SK-N-SH (cell line): ENCODE data around the gene COP1. TPM values are rescaled to one million over a fixed set of nuclear protein-coding genes. Genes with fewer than 3 reads are reported as not detected.

Source experiments
- CTCF ChIA-PET: fragments of 300-600, 350-600 bp; formaldehyde crosslinking; extraction: SDS; loops from one replicate; lab custom pipeline; 2021; lab: Yijun Ruan, JAX
- POLR2A ChIA-PET: fragments of 350-600 bp; sonication (Branson Sonifier 250); formaldehyde crosslinking; extraction: SDS; loops from one replicate; lab custom pipeline; 2020; ENCODE audit warnings: antibody characterized with exemption, inconsistent platforms; lab: Yijun Ruan, JAX
- DNase-seq: peaks from one replicate; pipeline ENCODE4 v3.0.0; 2012
- H2AFZ ChIP-seq: fragments of 200-600 bp; sonication (generic); 2 replicates; pipeline ENCODE4 v1.8.1; 2016; ENCODE audit warnings: antibody characterized with exemption, mild to moderate bottlenecking, low read depth
- H3F3A ChIP-seq: fragments of 200-600 bp; sonication (generic); replicated peaks from 2 replicates; pipeline ENCODE3; 2016; ENCODE audit warnings: antibody characterized with exemption, mild to moderate bottlenecking; ENCODE audit not compliant: insufficient read depth
- H3K27ac ChIP-seq, 2 experiments: fragments of 200-500 bp in 1 of 2; fragments of 200-600 bp in 1 of 2; sonication (Bioruptor generic) in 1 of 2; sonication (generic), shearing (Covaris generic) in 1 of 2; 2 replicates each; pipeline versions ENCODE4 v1.5.1 to v1.6.1; 2014 to 2016; ENCODE audit warnings: low read depth in 2 of 2, inconsistent platforms in 1 of 2, low read length in 1 of 2, mild to moderate bottlenecking in 1 of 2, mixed read lengths in 1 of 2
- H3K27me3 ChIP-seq: fragments of 200-600 bp; sonication (generic), shearing (Covaris generic); 2 replicates; pipeline ENCODE4 v1.6.1; 2016; ENCODE audit warnings: mixed run types; ENCODE audit not compliant: insufficient read depth
- H3K36me3 ChIP-seq, 2 experiments: fragments of 200-500 bp in 1 of 2; fragments of 200-600 bp in 1 of 2; sonication (Bioruptor generic) in 1 of 2; sonication (generic) in 1 of 2; replicated peaks in 1 of 2; 2 replicates each; pipeline versions ENCODE3 to v1.5.1; 2014 to 2016; ENCODE audit warnings: low read length in 1 of 2, mild to moderate bottlenecking in 1 of 2; ENCODE audit not compliant: insufficient read depth in 2 of 2, control insufficient read depth in 1 of 2
- H3K4me1 ChIP-seq, 2 experiments: fragments of 200-500 bp in 1 of 2; fragments of 200-600 bp in 1 of 2; sonication (Bioruptor generic) in 1 of 2; sonication (generic), shearing (Covaris generic) in 1 of 2; 2 replicates each; pipeline versions ENCODE4 v1.5.1 to v1.6.1; 2014 to 2016; ENCODE audit warnings: low read depth in 1 of 2, low read length in 1 of 2, mixed run types in 1 of 2; ENCODE audit not compliant: insufficient read depth in 2 of 2, control insufficient read depth in 1 of 2
- H3K4me2 ChIP-seq: fragments of 200-600 bp; sonication (generic), shearing (Covaris generic); 2 replicates; pipeline ENCODE4 v1.6.1; 2017; ENCODE audit warnings: mixed run types
- H3K4me3 ChIP-seq, 2 experiments: fragments of 200-500 bp in 1 of 2; fragments of 200-600 bp in 1 of 2; sonication (Bioruptor generic) in 1 of 2; sonication (generic), shearing (Covaris generic) in 1 of 2; 2 replicates each; pipeline versions ENCODE4 v1.5.1 to v1.8.1; 2014 to 2016; ENCODE audit warnings: low read depth in 2 of 2, inconsistent platforms in 1 of 2, low read length in 1 of 2, mild to moderate bottlenecking in 1 of 2, mixed read lengths in 1 of 2, moderate library complexity in 1 of 2
- H3K79me2 ChIP-seq: fragments of 200-600 bp; sonication (generic); 2 replicates; pipeline ENCODE4 v1.8.1; 2017; ENCODE audit warnings: mild to moderate bottlenecking; ENCODE audit not compliant: insufficient read depth
- H3K9ac ChIP-seq: fragments of 200-600 bp; sonication (generic); 2 replicates; pipeline ENCODE4 v1.6.1; 2017; ENCODE audit warnings: mixed run types
- H3K9me2 ChIP-seq: fragments of 200-600 bp; sonication (generic); 2 replicates; pipeline ENCODE4 v1.6.1; 2017; ENCODE audit warnings: mixed run types
- H3K9me3 ChIP-seq: fragments of 200-600 bp; sonication (generic); 2 replicates; pipeline ENCODE4 v1.6.1; 2017; ENCODE audit warnings: mixed run types, mild to moderate bottlenecking, moderate library complexity
- H4K20me1 ChIP-seq: fragments of 200-600 bp; sonication (generic); 2 replicates; pipeline ENCODE4 v1.6.1; 2017; ENCODE audit warnings: mild to moderate bottlenecking, mixed run types; ENCODE audit not compliant: insufficient read depth
- CHD2 ChIP-seq: fragments of 150-350 bp; IDR thresholded peaks from 2 replicates; pipeline ENCODE4 v1.6.1; 2018; ENCODE audit warnings: low read length; ENCODE audit not compliant: partially characterized antibody
- CTCF ChIP-seq: fragments of 200-600 bp; sonication (generic); IDR thresholded peaks from 2 replicates; pipeline ENCODE4 v1.6.1; 2017; ENCODE audit warnings: antibody characterized with exemption, mild to moderate bottlenecking, moderate library complexity
- ELF1 ChIP-seq: IDR thresholded peaks from 2 replicates; pipeline ENCODE4 v1.4.0; 2012
- EP300 ChIP-seq, 2 experiments: IDR thresholded peaks; 2 replicates each; pipeline versions ENCODE4 v1.4.0 to v1.6.1; 2012; ENCODE audit warnings: borderline replicate concordance in 1 of 2, low read depth in 1 of 2, low read length in 1 of 2
- FOXJ3 ChIP-seq: sonication (generic); formaldehyde crosslinking; IDR thresholded peaks from 2 replicates; pipeline ENCODE4 v1.5.1; 2020; ENCODE audit warnings: mild to moderate bottlenecking, missing genetic modification reagents
- GABPA ChIP-seq: IDR thresholded peaks from 2 replicates; pipeline ENCODE4 v1.4.0; 2012; ENCODE audit warnings: low read depth, mild to moderate bottlenecking
- GATA2 ChIP-seq: sonication (generic); formaldehyde crosslinking; IDR thresholded peaks from 2 replicates; pipeline ENCODE4 v1.5.0; 2020; ENCODE audit warnings: mild to moderate bottlenecking, missing genetic modification reagents
- MAX ChIP-seq: IDR thresholded peaks from 2 replicates; pipeline ENCODE4 v1.4.0; 2012; ENCODE audit warnings: low read depth
- MXI1 ChIP-seq: IDR thresholded peaks from 2 replicates; pipeline ENCODE4 v1.6.1; 2012; ENCODE audit warnings: mild to moderate bottlenecking, low read depth, low read length, improper control_type of control experiment
- NRF1 ChIP-seq: IDR thresholded peaks from 2 replicates; pipeline ENCODE4 v1.6.1; 2012; ENCODE audit warnings: low read depth, mild to moderate bottlenecking, low read length
- POLR2AphosphoS5 ChIP-seq: IDR thresholded peaks from 2 replicates; pipeline ENCODE4 v1.6.1; 2012; ENCODE audit warnings: low read depth, low read length
- RXRA ChIP-seq: IDR thresholded peaks from 2 replicates; pipeline ENCODE4 v1.4.0; 2012; ENCODE audit warnings: low read depth, mild to moderate bottlenecking, borderline replicate concordance
- SMC3 ChIP-seq: IDR thresholded peaks from 2 replicates; pipeline ENCODE4 v1.6.1; 2012; ENCODE audit warnings: low read depth, low read length, improper control_type of control experiment
- TAF1 ChIP-seq: IDR thresholded peaks from 2 replicates; pipeline ENCODE4 v1.6.1; 2012; ENCODE audit warnings: low read depth, mild to moderate bottlenecking, low read length, moderate library complexity, borderline replicate concordance
- TEAD4 ChIP-seq: IDR thresholded peaks from 2 replicates; pipeline ENCODE4 v1.4.0; 2012; ENCODE audit warnings: mild to moderate bottlenecking, borderline replicate concordance; ENCODE audit not compliant: insufficient read depth
- WGBS: methylation state at CpG from one replicate; pipeline ENCODE4 v1.1.6; 2017; ENCODE audit warnings: low lambda C conversion rate; 5-methylcytosine and 5-hydroxymethylcytosine counted together
- polyA plus RNA-seq, 3 experiments: library from polyadenylated mRNA; depleted of rRNA; stranded (reverse); fragments of >200 nt; gene quantifications; 2 replicates each; pipeline ENCODE4 v1.2.3, GENCODE V29; 2012
- TF ChIP-seq, protein P1 (sequence below): fragments of 150-350 bp; IDR thresholded peaks from 2 replicates; pipeline ENCODE4 v1.6.1; 2016; ENCODE audit warnings: mild to moderate bottlenecking, low read depth, low read length
- TF ChIP-seq, protein P2 (sequence below): IDR thresholded peaks from 2 replicates; pipeline ENCODE4 v1.4.0; 2012; ENCODE audit warnings: low read depth, borderline replicate concordance
- TF ChIP-seq, protein P3 (sequence below): IDR thresholded peaks from 2 replicates; pipeline ENCODE4; 2012
- TF ChIP-seq, protein P4 (sequence below): fragments of 150-350 bp; IDR thresholded peaks from 2 replicates; pipeline ENCODE4 v1.6.1; 2017; ENCODE audit warnings: antibody characterized with exemption, low read length, low read depth, borderline replicate concordance
- TF ChIP-seq, protein P5 (sequence below): IDR thresholded peaks from 2 replicates; pipeline ENCODE4 v1.4.0; 2012; ENCODE audit warnings: low read depth, borderline replicate concordance

Gene COP1
- polyA plus RNA-seq, 1 of the 3 experiments (the other 2 are of a cell fraction), result 10.3 TPM

DNA sequence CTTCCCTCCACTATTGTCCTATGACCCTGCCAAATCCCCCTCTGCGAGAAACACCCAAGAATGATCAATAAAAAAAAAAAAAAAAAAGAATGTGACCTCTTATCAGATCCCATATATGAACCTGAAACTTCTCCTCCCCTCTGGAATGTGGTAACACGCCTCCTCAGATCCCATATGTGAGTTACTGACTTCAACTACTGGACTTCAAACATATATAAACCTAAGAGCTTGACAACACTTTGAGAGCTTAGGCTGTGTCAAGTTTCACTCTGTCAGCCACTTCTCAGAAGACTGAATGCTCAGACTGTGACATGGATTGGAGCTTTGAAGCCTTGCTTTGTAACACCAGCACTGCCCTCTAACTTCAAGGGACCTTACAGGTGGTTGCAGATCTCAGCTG lies 148.4 kb downstream of the COP1 start:
- Histone ChIP-seq H3F3A (no peaks in the 10 kb centered on the region), H3K36me3 (peaks cover 0 to 10% of the 10 kb centered on the region in 2 experiments), H3K4me3 (no peak overlapping the region), H3K27ac (peak overlapping the region in 1 of 2 experiments; percentile 90; a peak in 2 of 4 replicates), H3K9me2 (no peaks in the 10 kb centered on the region), H3K4me2 (no peak overlapping the region), H3K4me1 (peaks cover 0 to 10% of the 10 kb centered on the region in 2 experiments; a peak in 2 of 4 replicates), H3K9ac (no peak overlapping the region), H3K79me2 (no peaks in the 10 kb centered on the region), H3K9me3 (no peaks in the 10 kb centered on the region), H4K20me1 (no peaks in the 10 kb centered on the region), H3K27me3 (no peaks in the 10 kb centered on the region), H2AFZ (no peak overlapping the region)
- WGBS, result 43% methylated on average over 2 of the region's 2 CpGs
- ChIA-PET CTCF (interaction anchor here (0.9 to 1.3 kb wide), 2 partner anchors 682 to 685 kb away, joined by 3 to 4 read pairs; no protein-coding TSS in a partner anchor), POLR2A (no interaction called here)
- TF ChIP-seq POLR2AphosphoS5 (no peak), SMC3 (no peak), FOXJ3 (CRISPR knock-in tag) (no peak), EP300 (IDR thresholded peaks at IDR 0.05; ENCODE audit: borderline replicate concordance in 1 of 2, low read depth in 1 of 2, low read length in 1 of 2) (no peak), NRF1 (no peak), TEAD4 (no peak), MAX (no peak), RXRA (no peak), TAF1 (no peak), GATA2 (no peak), CHD2 (no peak), MXI1 (no peak), ELF1 (no peak), CTCF (no peak), GABPA (no peak)
- TF ChIP-seq, protein P1, sequence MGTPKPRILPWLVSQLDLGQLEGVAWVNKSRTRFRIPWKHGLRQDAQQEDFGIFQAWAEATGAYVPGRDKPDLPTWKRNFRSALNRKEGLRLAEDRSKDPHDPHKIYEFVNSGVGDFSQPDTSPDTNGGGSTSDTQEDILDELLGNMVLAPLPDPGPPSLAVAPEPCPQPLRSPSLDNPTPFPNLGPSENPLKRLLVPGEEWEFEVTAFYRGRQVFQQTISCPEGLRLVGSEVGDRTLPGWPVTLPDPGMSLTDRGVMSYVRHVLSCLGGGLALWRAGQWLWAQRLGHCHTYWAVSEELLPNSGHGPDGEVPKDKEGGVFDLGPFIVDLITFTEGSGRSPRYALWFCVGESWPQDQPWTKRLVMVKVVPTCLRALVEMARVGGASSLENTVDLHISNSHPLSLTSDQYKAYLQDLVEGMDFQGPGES, result no peak
- TF ChIP-seq, protein P2, sequence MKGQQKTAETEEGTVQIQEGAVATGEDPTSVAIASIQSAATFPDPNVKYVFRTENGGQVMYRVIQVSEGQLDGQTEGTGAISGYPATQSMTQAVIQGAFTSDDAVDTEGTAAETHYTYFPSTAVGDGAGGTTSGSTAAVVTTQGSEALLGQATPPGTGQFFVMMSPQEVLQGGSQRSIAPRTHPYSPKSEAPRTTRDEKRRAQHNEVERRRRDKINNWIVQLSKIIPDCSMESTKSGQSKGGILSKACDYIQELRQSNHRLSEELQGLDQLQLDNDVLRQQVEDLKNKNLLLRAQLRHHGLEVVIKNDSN, result no peak
- TF ChIP-seq, protein P3, sequence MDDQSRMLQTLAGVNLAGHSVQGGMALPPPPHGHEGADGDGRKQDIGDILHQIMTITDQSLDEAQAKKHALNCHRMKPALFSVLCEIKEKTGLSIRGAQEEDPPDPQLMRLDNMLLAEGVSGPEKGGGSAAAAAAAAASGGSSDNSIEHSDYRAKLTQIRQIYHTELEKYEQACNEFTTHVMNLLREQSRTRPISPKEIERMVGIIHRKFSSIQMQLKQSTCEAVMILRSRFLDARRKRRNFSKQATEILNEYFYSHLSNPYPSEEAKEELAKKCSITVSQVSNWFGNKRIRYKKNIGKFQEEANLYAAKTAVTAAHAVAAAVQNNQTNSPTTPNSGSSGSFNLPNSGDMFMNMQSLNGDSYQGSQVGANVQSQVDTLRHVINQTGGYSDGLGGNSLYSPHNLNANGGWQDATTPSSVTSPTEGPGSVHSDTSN, result no peak
- TF ChIP-seq, protein P4, sequence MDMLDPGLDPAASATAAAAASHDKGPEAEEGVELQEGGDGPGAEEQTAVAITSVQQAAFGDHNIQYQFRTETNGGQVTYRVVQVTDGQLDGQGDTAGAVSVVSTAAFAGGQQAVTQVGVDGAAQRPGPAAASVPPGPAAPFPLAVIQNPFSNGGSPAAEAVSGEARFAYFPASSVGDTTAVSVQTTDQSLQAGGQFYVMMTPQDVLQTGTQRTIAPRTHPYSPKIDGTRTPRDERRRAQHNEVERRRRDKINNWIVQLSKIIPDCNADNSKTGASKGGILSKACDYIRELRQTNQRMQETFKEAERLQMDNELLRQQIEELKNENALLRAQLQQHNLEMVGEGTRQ, result no peak
- TF ChIP-seq, protein P5, sequence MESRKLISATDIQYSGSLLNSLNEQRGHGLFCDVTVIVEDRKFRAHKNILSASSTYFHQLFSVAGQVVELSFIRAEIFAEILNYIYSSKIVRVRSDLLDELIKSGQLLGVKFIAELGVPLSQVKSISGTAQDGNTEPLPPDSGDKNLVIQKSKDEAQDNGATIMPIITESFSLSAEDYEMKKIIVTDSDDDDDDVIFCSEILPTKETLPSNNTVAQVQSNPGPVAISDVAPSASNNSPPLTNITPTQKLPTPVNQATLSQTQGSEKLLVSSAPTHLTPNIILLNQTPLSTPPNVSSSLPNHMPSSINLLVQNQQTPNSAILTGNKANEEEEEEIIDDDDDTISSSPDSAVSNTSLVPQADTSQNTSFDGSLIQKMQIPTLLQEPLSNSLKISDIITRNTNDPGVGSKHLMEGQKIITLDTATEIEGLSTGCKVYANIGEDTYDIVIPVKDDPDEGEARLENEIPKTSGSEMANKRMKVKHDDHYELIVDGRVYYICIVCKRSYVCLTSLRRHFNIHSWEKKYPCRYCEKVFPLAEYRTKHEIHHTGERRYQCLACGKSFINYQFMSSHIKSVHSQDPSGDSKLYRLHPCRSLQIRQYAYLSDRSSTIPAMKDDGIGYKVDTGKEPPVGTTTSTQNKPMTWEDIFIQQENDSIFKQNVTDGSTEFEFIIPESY, result no peak
- DNase-seq, result peak; percentile 39
